Measurements from ENCODE around the gene UBE4B.
"Not testable (repeated sequence)": the region's sequence is repeated elsewhere in the genome, so short reads cannot be mapped to it uniquely, and the experiment has no call there.

The UBE4B gene

GRCh38 chr1:10213186-10213705 lies 180.5 kb downstream of the UBE4B start:
- no peak for DNase-seq

DNA sequence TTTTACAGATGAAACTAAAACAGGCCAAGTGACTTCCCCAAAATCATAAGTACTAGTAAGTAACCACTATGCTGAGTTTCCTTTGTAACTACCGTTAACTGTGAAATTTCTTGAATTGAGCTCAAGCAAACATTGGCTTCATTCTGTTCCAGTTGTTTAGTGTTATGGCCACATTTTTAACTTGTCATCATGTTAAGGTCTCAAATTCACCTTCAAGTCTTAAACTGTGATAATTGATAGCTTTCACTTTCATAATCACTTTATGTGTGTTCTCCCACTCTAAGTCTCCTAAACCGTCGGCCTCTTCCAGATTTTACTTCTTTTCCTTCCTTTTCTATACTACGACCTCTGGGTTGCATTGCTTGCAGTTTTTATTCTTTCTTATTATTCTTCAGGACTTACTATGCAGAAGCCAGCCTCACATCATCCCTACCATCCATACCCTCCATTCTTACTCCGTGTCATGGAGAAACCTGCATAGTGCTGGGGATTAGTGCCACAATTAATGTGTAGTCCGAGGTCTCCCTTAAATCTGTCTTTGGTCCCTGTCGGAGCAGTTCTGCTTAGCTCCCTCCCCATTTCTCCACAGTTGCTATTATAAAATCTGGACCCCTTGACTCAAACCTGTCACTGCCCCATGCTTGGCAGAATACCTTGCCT lies 183.5 kb downstream of the UBE4B start:
- DNase-seq, result no peak

DNA sequence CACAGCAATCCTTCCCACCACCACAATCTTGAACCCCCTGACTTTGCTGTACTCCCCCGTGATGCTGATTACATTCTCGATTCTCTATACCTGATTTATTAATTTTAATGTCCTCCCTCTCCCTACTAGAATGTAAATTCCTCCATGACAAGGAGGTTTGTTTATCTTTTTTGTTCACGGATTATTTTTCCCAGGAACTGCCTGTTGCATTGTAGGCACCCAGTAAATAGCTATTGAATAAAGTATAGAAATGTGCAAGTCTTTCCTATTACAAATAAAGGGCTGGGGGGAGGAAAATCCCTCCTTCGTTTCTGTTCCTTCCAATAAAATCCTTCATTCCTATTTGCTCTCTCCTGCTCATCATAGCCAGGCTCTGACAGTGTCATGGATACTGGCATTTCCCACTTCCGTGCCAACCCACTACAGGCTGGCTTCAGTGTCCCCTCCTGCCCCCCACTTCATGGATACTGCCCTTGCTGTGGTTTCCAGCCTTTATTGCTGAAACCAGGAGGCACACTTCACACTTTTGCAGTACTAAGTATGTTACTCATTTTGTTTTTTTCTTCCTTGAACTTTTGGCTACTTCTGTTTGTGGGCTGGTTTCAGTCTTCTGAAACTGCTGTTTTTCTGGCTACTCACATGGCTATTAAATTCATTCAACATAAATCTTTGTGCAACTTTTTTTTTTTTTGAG lies 185.1 kb downstream of the UBE4B start:
- no peak for DNase-seq

DNA sequence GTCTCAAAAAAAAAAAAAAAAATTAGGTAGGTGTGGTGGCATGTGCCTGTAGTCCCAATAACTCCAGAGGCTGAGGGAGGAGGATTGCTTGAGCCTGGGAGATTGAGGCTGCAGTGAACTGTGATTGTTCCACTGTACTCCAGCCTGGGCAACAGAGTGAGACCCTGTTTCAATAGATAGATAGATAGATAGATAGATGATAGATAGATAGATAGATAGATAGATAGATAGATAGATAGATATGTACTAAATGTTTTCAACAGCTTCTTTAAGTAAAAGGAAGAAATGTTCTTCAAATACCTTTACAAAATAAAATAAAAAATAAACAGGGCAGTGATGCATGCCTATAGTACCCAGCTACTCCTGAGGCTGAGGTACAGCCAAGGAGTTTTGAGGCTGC lies 187.4 kb downstream of the UBE4B start:
- no peak for DNase-seq

GRCh38 chr1:10220657-10221056 lies 187.9 kb downstream of the UBE4B start:
- DNase-seq, result not testable (repeated sequence)

GRCh38 chr1:10225573-10225972 lies 192.8 kb downstream of the UBE4B start:
- DNase-seq, result no peak

GRCh38 chr1:10228528-10228927 lies 195.8 kb downstream of the UBE4B start:
- DNase-seq, result no peak

DNA sequence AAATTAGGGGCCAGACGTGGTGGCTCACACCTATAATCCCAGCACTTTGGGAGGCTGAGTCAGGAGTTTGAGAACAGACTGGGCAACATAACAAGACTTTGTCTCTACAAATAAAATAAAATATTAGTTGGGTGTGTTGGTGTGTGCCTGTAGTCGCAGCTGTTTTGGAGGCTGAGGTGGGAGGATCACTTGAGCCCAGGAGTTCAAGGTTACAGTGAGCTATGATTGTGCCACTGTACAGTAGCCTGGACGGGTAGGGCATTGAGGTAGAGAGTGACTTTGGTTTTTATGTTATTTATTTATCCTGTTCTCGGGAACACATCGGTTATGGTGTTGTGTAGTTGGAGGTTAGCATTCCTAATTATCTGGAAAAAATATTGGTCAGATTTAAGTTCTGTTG lies 197.1 kb downstream of the UBE4B start:
- DNase-seq, result no peak

Data from activated CD4-positive, alpha-beta T cell treated with anti-CD3 and anti-CD28 coated beads for 48 hours (primary cell).